ENCODE results near the gene EEF1AKMT2.

DNA sequence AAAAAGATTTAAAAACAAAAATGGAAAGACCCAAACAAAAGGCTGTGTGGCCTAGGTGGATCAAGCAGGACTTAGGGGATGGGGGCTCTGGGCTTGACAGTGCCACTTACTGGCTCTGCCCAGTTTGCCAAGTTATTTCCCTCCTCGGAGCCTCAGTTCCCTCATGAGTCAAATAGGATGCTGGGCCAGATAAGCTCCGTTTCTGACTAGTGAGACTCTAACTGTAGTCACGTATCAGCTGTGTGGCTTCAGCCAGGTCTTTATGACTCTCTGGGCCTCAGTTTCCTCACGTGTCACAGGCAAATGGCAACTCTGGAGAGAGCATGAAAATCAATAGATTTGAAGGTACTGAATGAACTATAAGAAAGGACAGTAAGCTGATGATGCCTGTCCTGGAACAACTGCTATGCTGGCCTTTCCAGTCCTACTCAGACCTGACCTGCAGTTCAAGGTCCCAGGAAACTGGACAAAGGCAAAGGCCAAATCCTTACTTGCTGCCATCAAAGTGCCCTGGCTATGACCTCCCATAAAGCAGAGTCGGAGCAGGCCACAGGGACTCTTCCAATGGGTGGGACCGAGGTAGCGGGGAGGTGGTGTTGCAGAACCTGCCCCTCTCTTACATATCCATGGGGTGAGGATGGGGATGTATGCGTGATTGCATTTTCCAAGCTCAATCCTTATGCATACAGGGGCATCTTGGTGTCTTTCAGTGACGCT, 74.5 kb downstream of the EEF1AKMT2 start:
- TF ChIP-seq SUZ12 (IDR thresholded peaks at IDR 0.05; ENCODE audit: extremely low read depth, insufficient read depth, insufficient read length) = no peak
- TF ChIP-seq YY1 (IDR thresholded peaks at IDR 0.05; ENCODE audit: insufficient read depth, insufficient read length) = no peak

Data from NT2/D1 (cell line).